Activated naive CD4-positive, alpha-beta T cell treated with anti-CD3 and anti-CD28 coated beads, Interleukin-2, amount 50 U/mL, for 72 hours (primary cell): Measurements from ENCODE around the gene PHOSPHO1. TPM values are rescaled to one million over a fixed set of nuclear protein-coding genes. Genes with fewer than 3 reads are reported as not detected.
"Not testable (repeated sequence)": the region's sequence is repeated elsewhere in the genome, so short reads cannot be mapped to it uniquely, and the experiment has no call there.

Experiments used
- ATAC-seq, 2 donors: fragments of 150-1000 bp; cut with Tn5 transposase; 2 replicates each; pipeline ENCODE4 v1.10.0; 2021; ENCODE audit warnings: mild to moderate bottlenecking in 2 of 2, moderate library complexity in 2 of 2
- DNase-seq, 2 donors: peaks; one replicate each; pipeline ENCODE4 v3.0.0; 2021 to 2022; ENCODE audit warnings: low spot score in 2 of 2
- H3K27ac Mint-ChIP-seq, 2 donors: one replicate each; pipeline ENCODE4 v1.8.0; 2022; ENCODE audit warnings: mild to moderate bottlenecking in 2 of 2, mixed read lengths in 2 of 2
- H3K36me3 Mint-ChIP-seq, 2 donors: one replicate each; pipeline ENCODE4 v1.8.0; 2022; ENCODE audit warnings: mixed read lengths in 2 of 2
- H3K9me3 Mint-ChIP-seq, 2 donors: one replicate each; pipeline ENCODE4 v1.8.0; 2022; ENCODE audit warnings: mixed read lengths in 2 of 2
- total RNA-seq, 2 donors: library from RNA; stranded (reverse); gene quantifications; one replicate each; pipeline ENCODE4 v1.2.3, GENCODE V29; 2022

PHOSPHO1 gene, protein sequence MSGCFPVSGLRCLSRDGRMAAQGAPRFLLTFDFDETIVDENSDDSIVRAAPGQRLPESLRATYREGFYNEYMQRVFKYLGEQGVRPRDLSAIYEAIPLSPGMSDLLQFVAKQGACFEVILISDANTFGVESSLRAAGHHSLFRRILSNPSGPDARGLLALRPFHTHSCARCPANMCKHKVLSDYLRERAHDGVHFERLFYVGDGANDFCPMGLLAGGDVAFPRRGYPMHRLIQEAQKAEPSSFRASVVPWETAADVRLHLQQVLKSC
- not detected for total RNA-seq

DNA sequence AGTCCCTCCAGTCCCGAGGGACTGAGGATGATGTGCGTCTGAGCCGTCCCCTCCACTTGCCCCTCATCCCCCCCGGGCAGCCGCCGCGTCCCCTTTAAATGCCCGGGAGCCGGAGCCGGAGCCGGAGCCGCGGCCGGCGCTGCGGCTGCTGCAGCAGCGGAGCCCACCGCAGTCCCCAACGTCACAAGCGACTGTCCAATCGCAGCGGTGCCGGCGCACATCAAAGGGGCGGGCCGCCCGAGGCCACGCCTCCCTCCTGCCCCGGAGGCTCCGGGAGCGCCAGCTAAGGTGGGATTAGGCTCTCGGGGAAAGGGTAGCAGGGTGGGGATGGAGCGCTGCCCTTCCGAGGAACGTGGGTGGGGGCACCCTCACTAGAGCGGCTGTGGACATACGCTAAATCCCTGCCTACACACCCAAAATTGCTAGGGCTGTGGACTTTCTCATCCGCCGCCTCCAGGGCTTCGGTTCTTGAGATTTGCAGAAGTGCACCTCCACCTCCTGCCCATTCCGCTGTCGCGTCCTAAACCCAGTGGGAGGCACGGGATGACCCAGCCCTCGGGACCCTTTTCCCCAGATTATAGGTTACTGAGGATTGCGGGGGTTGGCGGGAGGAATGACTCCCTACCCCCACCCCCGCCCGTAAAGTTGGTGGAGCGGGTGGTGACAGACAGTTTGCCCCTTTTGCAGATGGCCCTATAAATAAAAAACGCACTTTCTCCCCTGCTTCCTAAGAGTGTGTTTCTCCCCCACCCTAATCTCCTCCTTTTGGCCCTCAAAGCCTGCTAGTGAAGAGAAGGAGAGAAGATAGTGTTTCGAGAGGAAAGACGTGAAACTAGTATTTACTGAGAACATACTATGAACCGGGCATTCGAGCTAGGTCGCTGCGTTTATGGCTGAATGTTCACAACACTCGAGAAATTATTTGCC, at the start of gene PHOSPHO1:
Gene PHOSPHO1 (minus strand): TSS at position 152 of the 927 bp plus-strand sequence. CDS start 4,096 bp downstream, outside the sequence.
- H3K27ac Mint-ChIP-seq = no peak within 1 kb of the TSS
- no peaks in the 10 kb centered on the region for H3K36me3 Mint-ChIP-seq
- ATAC-seq (peak; percentile 86 to 93), DNase-seq (peak; percentile 78 to 82)
- no peaks in the 10 kb centered on the region for H3K9me3 Mint-ChIP-seq

DNA sequence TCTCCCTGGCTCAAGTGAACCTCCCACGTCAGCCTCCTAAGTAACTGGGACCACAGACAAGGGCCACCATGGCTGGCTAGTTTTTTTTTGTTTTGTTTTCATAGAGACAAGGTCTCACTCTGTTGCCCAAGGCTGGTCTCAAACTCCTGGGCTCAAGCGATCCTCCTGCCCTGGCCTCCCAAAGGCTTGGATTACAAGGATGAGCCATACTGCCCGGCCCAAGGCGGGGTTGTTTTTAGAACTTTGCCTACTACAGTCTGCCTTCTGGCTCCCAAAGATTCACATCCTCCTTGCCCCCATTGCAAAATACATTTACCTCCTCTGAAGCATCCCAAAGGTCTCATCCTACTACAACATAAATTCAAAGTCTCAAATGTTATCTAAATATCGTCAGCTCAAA, 49.5 kb upstream of the PHOSPHO1 start:
- H3K9me3 Mint-ChIP-seq = no peaks in the 10 kb centered on the region
- DNase-seq (no peak), ATAC-seq (no peak)
- no peak overlapping the region for H3K27ac Mint-ChIP-seq
- H3K36me3 Mint-ChIP-seq = no peaks in the 10 kb centered on the region

DNA sequence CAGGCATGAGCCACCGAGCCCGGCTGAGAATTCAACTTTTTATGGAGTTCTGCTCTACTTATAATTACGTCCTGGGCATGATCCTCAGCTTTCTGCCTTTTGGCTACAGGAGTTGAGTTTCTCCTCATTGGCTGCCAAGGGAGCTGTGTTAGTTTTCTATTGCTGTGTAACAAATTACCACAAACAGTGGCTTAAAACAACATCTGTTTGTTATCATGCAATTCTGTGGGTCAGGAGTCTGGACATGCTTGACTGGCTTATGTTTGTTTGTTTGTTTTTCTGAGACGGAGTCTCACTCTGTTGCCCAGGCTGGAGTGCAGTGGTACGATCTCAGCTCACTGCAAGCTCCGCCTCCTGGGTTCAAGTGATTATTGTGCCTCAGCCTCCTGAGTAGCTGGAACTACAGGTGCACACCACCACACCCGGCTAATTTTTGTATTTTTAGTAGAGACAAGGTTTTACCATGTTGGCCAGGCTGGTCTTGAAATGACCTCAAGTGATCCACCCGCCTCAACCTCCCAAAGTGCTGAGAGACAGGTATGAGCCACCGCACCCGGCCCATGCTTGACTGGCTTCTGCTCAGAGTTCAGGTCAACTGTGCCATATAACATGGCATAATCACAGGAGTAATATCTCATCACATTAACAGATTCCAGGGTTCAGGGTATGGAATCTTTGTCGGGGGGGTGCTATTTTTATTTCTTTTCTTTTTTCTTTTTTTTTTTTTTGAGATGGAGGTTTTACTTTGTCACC, 48.9 kb upstream of the PHOSPHO1 start:
- not testable (repeated sequence) for ATAC-seq, H3K36me3 Mint-ChIP-seq, H3K27ac Mint-ChIP-seq, H3K9me3 Mint-ChIP-seq, DNase-seq

DNA sequence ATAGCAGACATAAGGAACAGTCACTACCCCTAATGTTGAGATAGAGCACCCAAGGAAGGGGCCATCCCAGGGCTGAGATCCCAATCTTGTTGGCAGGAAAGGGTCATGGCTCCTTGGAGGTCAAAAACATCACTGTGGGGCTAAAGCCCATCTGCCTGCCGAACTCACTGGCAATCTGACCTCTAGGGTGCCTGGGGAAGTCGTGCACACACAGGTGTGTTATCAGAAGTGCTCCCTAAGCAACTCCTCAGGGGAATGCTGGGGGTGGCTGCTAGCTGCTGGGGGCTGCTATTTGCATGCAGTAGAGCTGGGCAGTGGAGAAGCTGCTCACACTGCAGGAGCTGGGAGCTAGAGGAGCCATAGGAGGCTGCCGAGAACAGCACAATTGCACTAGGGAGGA, 47.5 kb upstream of the PHOSPHO1 start:
- peak in 1 of 2 donors; percentile 43 for DNase-seq
- no peak overlapping the region for H3K27ac Mint-ChIP-seq
- no peaks in the 10 kb centered on the region for H3K36me3 Mint-ChIP-seq
- no peak for ATAC-seq
- no peaks in the 10 kb centered on the region for H3K9me3 Mint-ChIP-seq

DNA sequence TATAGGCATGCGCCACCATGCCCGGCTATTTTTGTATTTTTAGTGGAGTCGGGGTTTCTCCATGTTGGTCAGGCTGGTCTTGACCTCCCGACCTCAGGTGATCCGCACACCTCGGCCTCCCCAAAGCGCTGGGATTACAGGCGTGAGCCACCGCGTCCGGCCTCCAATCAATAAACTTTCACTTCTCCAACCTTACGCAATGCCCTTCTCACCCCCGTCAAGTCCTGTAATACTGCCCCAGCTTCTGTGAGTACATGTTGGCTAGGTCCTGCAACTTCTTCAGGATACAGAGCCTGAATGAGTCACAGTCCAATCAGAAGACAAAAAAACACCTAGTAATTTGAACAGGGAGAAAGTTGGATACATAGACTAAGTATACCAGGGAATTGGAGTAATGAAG, 47.1 kb upstream of the PHOSPHO1 start:
- Mint-ChIP-seq H3K9me3 (no peaks in the 10 kb centered on the region), H3K27ac (no peak overlapping the region), H3K36me3 (no peaks in the 10 kb centered on the region)
- DNase-seq (peak in 1 of 2 donors; percentile 16), ATAC-seq (no peak)

DNA sequence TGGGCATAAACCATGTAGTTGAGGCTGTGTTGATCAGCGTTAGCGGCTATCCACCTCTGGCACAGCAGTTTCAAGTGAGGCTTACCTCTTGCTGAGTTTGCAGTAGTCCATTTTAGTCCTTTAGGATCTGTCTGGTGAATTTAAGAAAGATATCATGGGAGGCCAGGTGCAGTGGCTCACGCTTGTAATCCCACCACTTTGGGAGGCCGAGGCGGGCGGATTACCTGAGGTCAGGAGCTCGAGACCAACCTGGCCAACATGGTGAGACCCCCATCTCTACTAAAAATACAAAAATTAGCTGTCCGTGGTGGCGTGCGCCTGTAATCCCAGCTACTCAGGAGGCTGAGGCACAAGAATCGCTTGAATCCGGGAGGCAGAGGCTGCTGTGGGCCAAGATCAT, 45.4 kb upstream of the PHOSPHO1 start:
- H3K9me3 Mint-ChIP-seq, DNase-seq, H3K27ac Mint-ChIP-seq, ATAC-seq, H3K36me3 Mint-ChIP-seq: not testable (repeated sequence)

DNA sequence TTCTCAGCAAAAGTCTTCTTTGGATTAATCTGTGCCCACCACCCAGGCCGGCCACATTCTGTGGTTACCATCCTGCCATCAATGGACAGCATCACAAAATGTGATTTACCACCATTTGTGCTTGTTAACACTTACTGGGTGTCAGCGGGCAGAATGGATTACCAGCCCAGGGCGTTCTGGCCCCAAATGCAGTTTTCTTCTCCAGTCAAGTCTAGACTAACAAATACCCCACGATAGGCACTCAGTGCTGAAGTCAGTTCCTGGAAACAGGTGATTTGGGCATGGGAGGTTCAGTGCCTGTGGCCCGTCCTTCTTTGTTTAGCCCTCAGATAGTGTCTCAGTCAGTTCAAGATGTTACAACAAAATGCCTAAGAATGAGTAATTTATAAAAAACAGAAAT, 38.8 kb upstream of the PHOSPHO1 start:
- no peak overlapping the region for H3K27ac Mint-ChIP-seq
- H3K36me3 Mint-ChIP-seq = no peaks in the 10 kb centered on the region
- no peak for DNase-seq
- no peaks in the 10 kb centered on the region for H3K9me3 Mint-ChIP-seq
- no peak for ATAC-seq

DNA sequence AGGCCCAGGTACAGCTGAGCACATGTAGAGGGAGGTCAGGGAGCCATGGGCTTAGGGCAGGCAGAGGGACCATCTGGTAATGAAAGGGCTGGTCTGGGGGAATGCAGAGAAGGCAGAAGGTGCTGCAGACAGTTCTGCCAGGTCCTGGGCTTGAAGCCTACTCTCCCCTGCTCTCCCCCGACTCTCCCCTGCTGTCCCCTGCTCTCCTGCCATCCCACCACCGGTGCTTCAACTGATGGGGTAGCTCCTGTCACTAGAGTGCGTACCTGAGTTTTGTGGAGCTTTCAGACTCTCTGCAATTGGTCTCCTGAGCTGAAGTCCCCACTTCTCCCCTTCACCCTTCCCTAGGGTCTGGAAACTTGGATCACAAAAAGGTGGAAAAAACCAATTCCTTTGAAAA, 37.3 kb upstream of the PHOSPHO1 start:
- DNase-seq (no peak), ATAC-seq (no peak)
- H3K9me3 Mint-ChIP-seq = no peaks in the 10 kb centered on the region
- no peak overlapping the region for H3K27ac Mint-ChIP-seq
- H3K36me3 Mint-ChIP-seq = no peaks in the 10 kb centered on the region

DNA sequence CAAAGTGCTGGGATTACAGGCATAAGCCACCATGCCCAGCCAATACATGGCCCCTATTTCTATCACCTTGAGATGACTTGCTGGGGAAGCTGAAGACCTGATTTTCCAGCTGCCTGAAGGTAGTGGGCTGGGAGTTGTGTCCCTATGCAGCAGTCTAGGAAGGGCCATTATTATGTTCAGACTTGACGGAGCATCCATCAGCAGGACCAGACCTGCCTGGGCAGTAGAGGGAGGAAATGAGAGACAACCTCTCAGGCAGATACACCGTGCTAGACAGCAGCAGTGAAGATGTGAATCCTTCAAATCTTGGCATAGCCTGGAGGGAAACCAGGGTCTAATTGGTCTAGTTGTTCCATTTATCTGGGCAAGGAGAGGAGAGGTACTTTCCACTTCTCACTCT, 35.6 kb upstream of the PHOSPHO1 start:
- H3K36me3 Mint-ChIP-seq = no peaks in the 10 kb centered on the region
- no peaks in the 10 kb centered on the region for H3K9me3 Mint-ChIP-seq
- no peak overlapping the region for H3K27ac Mint-ChIP-seq
- ATAC-seq = no peak
- DNase-seq = no peak

DNA sequence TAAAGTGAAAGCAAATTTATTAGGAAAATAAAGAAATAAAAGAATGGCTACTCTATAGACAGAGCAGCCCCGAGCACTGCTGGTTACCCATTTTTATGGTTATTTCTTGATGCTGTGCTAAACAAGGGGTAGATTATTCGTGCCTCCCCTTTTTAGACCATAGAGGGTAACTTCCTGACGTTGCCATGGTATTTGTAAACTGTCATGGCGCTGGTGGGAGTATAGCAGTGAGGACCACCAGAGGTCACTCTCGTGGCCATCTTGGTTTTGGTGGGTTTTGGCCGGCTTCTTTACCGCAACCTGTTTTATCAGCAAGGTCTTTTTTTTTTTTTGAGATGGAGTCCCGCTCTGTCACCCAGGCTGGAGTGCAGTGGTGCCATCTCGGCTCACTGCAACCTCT, 31.0 kb upstream of the PHOSPHO1 start:
- not testable (repeated sequence) for DNase-seq, ATAC-seq, H3K36me3 Mint-ChIP-seq, H3K9me3 Mint-ChIP-seq, H3K27ac Mint-ChIP-seq

DNA sequence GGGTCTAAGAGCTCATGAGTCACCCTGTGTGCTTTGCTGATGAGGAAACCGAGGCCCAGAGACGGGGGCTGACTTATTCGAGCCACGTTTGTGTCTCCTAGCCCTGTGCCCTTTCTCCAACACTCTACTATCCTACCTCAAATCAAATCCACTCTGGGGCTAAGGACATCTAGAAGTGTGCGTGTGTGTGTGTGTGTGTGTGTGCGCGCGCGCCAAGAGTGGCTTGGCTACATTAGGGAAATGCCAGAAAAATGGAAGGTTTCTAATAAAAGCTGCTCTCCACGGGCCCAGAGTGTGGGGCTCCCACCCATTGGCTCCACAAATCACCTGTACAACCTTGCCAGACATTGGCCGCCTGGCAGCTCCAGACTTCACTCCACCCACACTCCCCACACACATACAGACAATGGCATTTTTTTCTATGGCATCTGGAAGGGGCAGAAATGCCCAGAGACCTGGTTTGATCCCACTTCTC, 30.3 kb upstream of the PHOSPHO1 start:
- ATAC-seq = no peak
- H3K9me3 Mint-ChIP-seq = no peaks in the 10 kb centered on the region
- H3K36me3 Mint-ChIP-seq = no peaks in the 10 kb centered on the region
- no peak for DNase-seq
- peak overlapping the region; percentile 22 to 78 for H3K27ac Mint-ChIP-seq

DNA sequence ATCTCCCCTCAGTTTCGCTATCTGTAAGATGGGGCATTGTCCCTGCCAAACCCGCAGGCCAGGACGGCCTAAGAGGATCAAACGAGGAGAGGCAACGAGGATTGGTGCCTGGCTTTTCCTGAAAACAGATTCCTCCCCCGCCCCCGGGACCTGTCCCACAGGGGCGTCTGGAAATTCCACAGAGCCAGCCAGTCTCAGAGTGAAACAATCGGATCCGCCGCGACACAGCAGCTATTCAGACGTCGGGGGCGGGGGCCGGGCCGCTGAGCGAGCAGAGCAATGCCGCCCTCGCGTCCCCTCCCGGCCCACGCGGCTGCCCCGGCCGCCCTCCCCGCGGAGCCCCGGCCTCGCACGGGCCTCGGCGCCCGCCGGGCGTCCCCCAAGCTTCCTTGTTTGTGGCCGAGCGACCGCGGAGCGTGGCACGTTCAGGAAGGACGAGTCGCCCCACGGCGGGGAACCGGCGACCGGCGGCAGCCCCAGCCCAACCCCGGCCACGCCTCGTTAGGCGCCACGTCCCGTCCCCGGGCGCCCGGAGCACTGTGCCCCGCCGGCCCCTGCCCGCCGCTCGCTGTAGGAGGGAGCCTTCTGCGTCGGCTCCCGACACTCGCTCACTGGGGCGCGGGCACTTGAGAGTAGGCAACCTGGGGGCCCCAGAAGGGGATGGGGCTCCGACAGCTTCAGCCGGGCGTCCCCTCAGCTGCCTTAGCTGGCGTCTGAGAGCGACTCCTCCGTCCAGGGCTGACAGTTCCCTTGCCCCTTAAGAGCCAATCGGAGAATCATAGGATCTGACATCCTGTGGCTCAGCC, 29.6 kb upstream of the PHOSPHO1 start:
- ATAC-seq = peak; percentile 87 to 95
- Mint-ChIP-seq H3K36me3 (no peaks in the 10 kb centered on the region), H3K27ac (peak overlapping the region; percentile 22 to 78)

DNA sequence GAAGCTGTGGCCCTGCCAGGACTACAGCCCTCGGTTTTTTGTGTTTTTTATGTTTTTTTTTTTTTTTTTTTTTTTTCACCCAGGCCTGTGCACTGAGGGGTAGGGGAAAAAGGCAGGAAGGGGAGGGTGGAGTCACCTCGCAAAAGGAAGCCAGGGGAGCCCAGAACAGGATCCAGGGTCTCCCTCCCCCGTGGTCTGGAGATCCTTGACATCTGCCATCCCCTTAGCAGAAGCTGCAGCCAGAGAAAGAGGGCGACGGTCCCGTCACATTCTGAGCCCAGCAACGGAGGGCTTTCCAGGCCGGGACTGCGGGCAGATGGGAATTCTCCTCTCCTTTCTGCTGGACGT, 29.1 kb upstream of the PHOSPHO1 start:
- no peak for ATAC-seq
- peak overlapping the region in 1 of 2 donors; percentile 78 for H3K27ac Mint-ChIP-seq
- no peak for DNase-seq

More for the DNA sequence above, 29.6 kb upstream of the PHOSPHO1 start:
- peak; percentile 52 to 73 for DNase-seq
- no peaks in the 10 kb centered on the region for H3K9me3 Mint-ChIP-seq

DNA sequence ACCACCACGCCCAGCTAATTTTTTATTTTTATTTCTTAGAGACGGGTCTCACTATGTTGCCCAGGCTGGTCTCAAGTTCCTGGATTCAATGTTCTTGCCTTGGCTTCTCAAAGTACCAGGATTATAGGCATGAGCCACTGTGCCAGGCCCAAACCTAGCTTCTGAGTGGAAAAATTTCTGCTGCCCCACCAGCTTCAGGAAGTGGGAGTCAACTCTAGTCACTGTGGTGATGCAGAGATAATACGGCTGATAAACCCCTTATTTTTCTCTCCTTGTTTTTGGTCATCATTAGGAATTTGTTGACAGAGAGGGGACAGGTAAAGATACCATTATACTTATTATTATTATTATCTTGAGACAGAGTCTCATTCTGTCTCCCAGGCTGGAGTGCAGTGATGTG, 27.8 kb upstream of the PHOSPHO1 start:
- ATAC-seq = no peak
- no peak overlapping the region for H3K27ac Mint-ChIP-seq

More for the DNA sequence above, 29.1 kb upstream of the PHOSPHO1 start:
- H3K9me3 Mint-ChIP-seq = no peaks in the 10 kb centered on the region
- H3K36me3 Mint-ChIP-seq = no peaks in the 10 kb centered on the region

DNA sequence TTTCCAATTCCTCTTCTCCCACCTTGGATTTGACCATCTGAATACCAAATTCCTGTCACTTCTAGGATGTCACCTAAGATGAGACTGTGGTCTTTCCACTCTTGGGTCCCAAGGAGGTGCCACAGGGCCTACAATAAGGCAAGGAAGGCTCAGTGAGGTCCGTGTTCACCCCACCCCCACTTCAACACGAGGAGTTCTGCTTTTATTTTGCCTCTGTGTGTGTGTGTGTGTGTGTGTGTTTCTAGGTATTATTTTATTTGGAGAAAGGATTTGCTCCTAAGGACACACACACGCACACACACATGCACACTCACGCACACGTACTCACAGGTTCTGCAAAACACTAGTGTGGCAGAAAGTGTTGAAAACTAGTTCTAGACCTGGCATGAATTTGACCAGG, 24.5 kb upstream of the PHOSPHO1 start:
- ATAC-seq = no peak

More for the DNA sequence above, 27.8 kb upstream of the PHOSPHO1 start:
- Mint-ChIP-seq H3K9me3 (no peaks in the 10 kb centered on the region), H3K36me3 (no peaks in the 10 kb centered on the region)
- no peak for DNase-seq

DNA sequence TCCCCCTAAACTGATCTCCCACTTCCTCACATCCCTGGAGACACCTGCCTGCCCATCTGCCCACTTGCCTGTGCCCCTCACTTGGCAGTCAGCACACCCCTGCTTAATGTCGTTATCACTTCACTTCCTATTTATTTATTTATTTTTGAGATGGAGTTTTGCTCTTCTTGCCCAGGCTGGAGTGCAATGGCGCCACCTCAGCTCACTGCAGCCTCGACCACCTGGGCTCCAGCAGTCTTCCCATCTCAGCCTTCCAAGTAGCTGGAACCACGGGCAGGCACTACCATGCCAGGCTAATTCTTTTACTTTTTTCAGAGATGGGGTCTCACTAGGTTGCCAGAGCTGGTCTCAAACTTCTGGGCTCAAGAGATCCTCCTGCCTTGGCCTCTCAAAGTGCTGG, 23.5 kb upstream of the PHOSPHO1 start:
- no peaks in the 10 kb centered on the region for H3K9me3 Mint-ChIP-seq

More for the DNA sequence above, 24.5 kb upstream of the PHOSPHO1 start:
- no peak overlapping the region for H3K27ac Mint-ChIP-seq
- no peaks in the 10 kb centered on the region for H3K9me3 Mint-ChIP-seq
- no peak for DNase-seq
- H3K36me3 Mint-ChIP-seq = no peaks in the 10 kb centered on the region

More for the DNA sequence above, 23.5 kb upstream of the PHOSPHO1 start:
- DNase-seq (no peak), ATAC-seq (no peak)
- Mint-ChIP-seq H3K27ac (no peak overlapping the region), H3K36me3 (no peaks in the 10 kb centered on the region)
